ENCODE measurements around the gene TMEM129. TPM values are rescaled to one million over a fixed set of nuclear protein-coding genes. Genes with fewer than 3 reads are reported as not detected.
A peak's percentile ranks its signal among the peaks of the same experiment; 100 is the strongest.

TMEM129 gene
- total RNA-seq, 2 experiments from 2014 or later = 39.2 to 44.0 TPM

GRCh38 chr4:1720163-1720983 is 750 bp downstream of the TMEM129 start:
- Histone ChIP-seq H3K79me2 (ENCODE audit: insufficient read depth, low read depth, low read length) (peaks cover 61% of the 10 kb centered on the region), H3K4me2 (ENCODE audit: low read length) (peak overlapping the region; percentile 91), H3K36me3 (ENCODE audit: insufficient read depth, low read length) (peaks cover 70% of the 10 kb centered on the region), H3K4me3 (ENCODE audit: low read depth, low read length, poor library complexity, severe bottlenecking) (peak overlapping the region; percentile 76), H3K9me3 (ENCODE audit: low read length) (no peaks in the 10 kb centered on the region), H3K27ac (ENCODE audit: low read depth, low read length, poor library complexity, severe bottlenecking) (peak overlapping the region; percentile 85), H3K4me1 (ENCODE audit: insufficient read depth, low read length, poor library complexity, severe bottlenecking) (peaks cover 75% of the 10 kb centered on the region), H3K9me2 (ENCODE audit: insufficient read depth, low read length) (no peaks in the 10 kb centered on the region), H2AFZ (ENCODE audit: low read length) (no peak overlapping the region), H4K20me1 (ENCODE audit: insufficient read depth, low read length) (peaks cover 15% of the 10 kb centered on the region)
- TF ChIP-seq EZH2phosphoT487 (IDR thresholded peaks at IDR 0.05; ENCODE audit: borderline replicate concordance, low read depth, low read length) (no peak), CTCF (conservative IDR thresholded peaks at IDR 0.05; ENCODE audit: low read length) (no peak)
- intact Hi-C loops (cut with micrococcal nuclease; ENCODE audit: unreplicated experiment) = loop anchor here (2.0 to 5.0 kb wide), 2 partner anchors 374 to 522 kb away; partner anchors contain the start of genes HAUS3, POLN and UVSSA
- no TSS peak for BruUV-seq (replicated peaks)
- POLR2A ChIA-PET = interaction anchor here (1.9 to 4.2 kb wide), 2 partner anchors 8 to 11 kb away, joined by 10 to 16 read pairs; partner anchors contain the start of gene SLBP
- CTCF ChIA-PET (ENCODE audit: unreplicated experiment) = interaction anchor here (0.6 kb wide), 1 partner anchor 130 kb away, joined by 4 read pairs; no protein-coding TSS in a partner anchor
- peak; percentile 71 for DNase-seq (ENCODE audit: low spot score)

GRCh38 chr4:1718095-1718850 is 2.9 kb downstream of the TMEM129 start:
- intact Hi-C loops (cut with micrococcal nuclease; ENCODE audit: unreplicated experiment) = loop anchor here (2.0 to 10.0 kb wide), 3 partner anchors 499 to 1043 kb away; partner anchors contain the start of genes ATP5ME, MYL5 and RNF4
- no peaks in the 10 kb centered on the region for H3K9me3 ChIP-seq (ENCODE audit: low read length)
- BruUV-seq (replicated peaks) = TSS peak; percentile 40
- peaks cover 72% of the 10 kb centered on the region for H3K4me1 ChIP-seq (ENCODE audit: insufficient read depth, low read length, poor library complexity, severe bottlenecking)
- peaks cover 18% of the 10 kb centered on the region; the same call in 1 of the 2 replicates for H4K20me1 ChIP-seq (ENCODE audit: insufficient read depth, low read length)
- H3K36me3 ChIP-seq (ENCODE audit: insufficient read depth, low read length) = peaks cover 71% of the 10 kb centered on the region
- CTCF ChIA-PET (ENCODE audit: unreplicated experiment) = interaction anchor here (0.9 to 1.5 kb wide), 2 partner anchors 25 to 27 kb away, joined by 3 to 5 read pairs; no protein-coding TSS in a partner anchor
- H3K9me2 ChIP-seq (ENCODE audit: insufficient read depth, low read length) = no peaks in the 10 kb centered on the region
- H3K79me2 ChIP-seq (ENCODE audit: insufficient read depth, low read depth, low read length) = peaks cover 62% of the 10 kb centered on the region
- peak overlapping the region; percentile 91 for H3K4me2 ChIP-seq (ENCODE audit: low read length)
- TF ChIP-seq EZH2phosphoT487 (IDR thresholded peaks at IDR 0.05; ENCODE audit: borderline replicate concordance, low read depth, low read length) = no peak
- no peak for TF ChIP-seq CTCF (conservative IDR thresholded peaks at IDR 0.05; ENCODE audit: low read length)
- DNase-seq (ENCODE audit: low spot score) = peak; percentile 80
- no peak overlapping the region for H2AFZ ChIP-seq (ENCODE audit: low read length)
- peak overlapping the region; percentile 85 for H3K27ac ChIP-seq (ENCODE audit: low read depth, low read length, poor library complexity, severe bottlenecking)
- POLR2A ChIA-PET = interaction anchor here (4.2 kb wide), 1 partner anchor 9 kb away, joined by 16 read pairs; no protein-coding TSS in a partner anchor
- H3K4me3 ChIP-seq (ENCODE audit: low read depth, low read length, poor library complexity, severe bottlenecking) = peak overlapping the region; percentile 76

Measured in OCI-LY7 (cell line).